Left lung (tissue), 10 donors: ENCODE data around the gene UBXN6. TPM values are rescaled to one million over a fixed set of nuclear protein-coding genes. Genes with fewer than 3 reads are reported as not detected.

ENCODE experiments used
- ATAC-seq: fragments of 200-7000 bp; cut with Tn5 transposase; one replicate; pipeline ENCODE4 v1.9.1; 2020; ENCODE audit warnings: moderate library complexity
- DNase-seq, 4 donors: peaks; one replicate each; pipeline ENCODE4 v3.0.0-alpha.2; 2013 to 2020
- H3K27ac ChIP-seq, 2 donors: fragments of 200-600 bp; sonication (generic) in 1 of 2; one replicate each; pipeline versions ENCODE4 v1.5.0 to v1.8.0; 2020 to 2021
- H3K27me3 ChIP-seq, 2 donors: fragments of 200-600 bp; sonication (generic) in 1 of 2; one replicate each; pipeline versions ENCODE4 v1.5.0 to v1.8.0; 2020 to 2021
- H3K36me3 ChIP-seq, 2 donors: fragments of 200-600 bp; sonication (generic) in 1 of 2; one replicate each; pipeline versions ENCODE4 v1.5.0 to v1.8.0; 2020 to 2021
- H3K4me1 ChIP-seq, 2 donors: fragments of 200-600 bp; one replicate each; pipeline ENCODE4 v1.8.0; 2021
- H3K4me3 ChIP-seq, 2 donors: fragments of 200-600 bp; sonication (generic) in 1 of 2; one replicate each; pipeline versions ENCODE4 v1.5.0 to v1.8.0; 2020 to 2021; ENCODE audit warnings: mild to moderate bottlenecking in 1 of 2
- H3K9me3 ChIP-seq, 2 donors: fragments of 200-600 bp; sonication (generic) in 1 of 2; one replicate each; pipeline versions ENCODE4 v1.5.0 to v1.8.0; 2020 to 2021
- intact Hi-C, 2 donors: fragments of 100-400 bp; cut with DNase I; formaldehyde crosslinking; loops; one replicate each; pipeline versions ENCODE4 v1.11.2 to v1.14.2; 2022
- polyA plus RNA-seq, 6 donors: library from polyadenylated mRNA; unstranded; fragments of 120-200 nt; gene quantifications; one replicate each; pipeline ENCODE4 v1.2.1, GENCODE V29; 2013; ENCODE audit not compliant: insufficient read length in 6 of 6
- total RNA-seq, 2 donors: library from RNA; stranded (reverse); fragmentation: NEBNext Ultra II Directional; extraction: Animal tissue kit (Norgen Biotek cat#: 25700); gene quantifications; one replicate each; pipeline ENCODE4 v1.2.1, GENCODE V29; 2021
- TF ChIP-seq, protein P1 (sequence below), 2 donors: fragments of 200-600 bp; sonication (generic) in 1 of 2; IDR thresholded peaks; one replicate each; pipeline versions ENCODE4 v1.5.0 to v1.8.0; 2021; ENCODE audit warnings: antibody characterized with exemption in 2 of 2
- donor health status: DM: no; HTN: yes; CAD: no.
- donor health status: DM: no; HTN: no; CAD: no.

UBXN6 gene
- total and polyA plus RNA-seq, 8 donors, result 70.2 to 101 (median 87.5) TPM

DNA sequence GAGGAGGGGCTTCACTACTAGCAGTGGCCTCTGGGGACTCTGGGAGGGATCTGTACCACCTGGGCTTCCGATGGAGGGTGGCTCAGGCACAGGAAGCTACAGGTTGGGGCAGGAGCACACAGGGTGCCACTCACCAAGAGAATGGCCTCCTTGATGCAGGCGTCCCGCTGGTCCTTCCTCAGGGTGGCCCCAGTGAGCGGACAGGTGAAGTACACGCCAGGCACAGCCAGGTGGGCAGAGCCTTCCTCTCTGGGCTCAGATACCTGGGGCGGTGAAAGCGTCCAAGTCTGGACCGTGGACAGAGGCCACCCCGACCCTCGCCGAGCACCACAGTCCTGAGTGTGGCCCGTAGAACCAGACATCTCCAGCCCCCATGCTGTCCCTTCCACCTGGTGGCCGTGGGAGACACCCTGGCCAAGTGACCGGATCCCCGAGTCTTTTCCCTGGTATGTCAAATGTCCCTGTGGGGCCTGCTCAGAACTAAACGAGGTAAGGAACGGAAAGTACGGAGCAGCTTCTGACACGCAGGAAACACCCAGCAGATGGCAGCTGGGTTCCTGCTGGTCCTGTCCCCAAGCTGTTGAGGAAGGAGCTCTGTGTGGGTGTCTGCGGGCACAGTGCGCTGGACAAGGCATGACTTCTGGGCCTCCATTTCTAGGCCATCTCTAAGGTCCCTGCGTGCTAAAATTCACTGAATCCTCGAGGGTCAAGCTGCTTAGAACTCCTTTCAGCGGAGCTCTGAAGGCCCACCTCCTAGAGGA, 5.2 kb downstream of the UBXN6 start:
- H3K36me3 ChIP-seq, result peaks cover 0 to 75% of the 10 kb centered on the region in 2 donors
- H3K4me3 ChIP-seq, result no peak overlapping the region
- DNase-seq (no peak), ATAC-seq (no peak)
- no peaks in the 10 kb centered on the region for H3K9me3 ChIP-seq
- no peaks in the 10 kb centered on the region for H3K27me3 ChIP-seq
- TF ChIP-seq, protein P1, sequence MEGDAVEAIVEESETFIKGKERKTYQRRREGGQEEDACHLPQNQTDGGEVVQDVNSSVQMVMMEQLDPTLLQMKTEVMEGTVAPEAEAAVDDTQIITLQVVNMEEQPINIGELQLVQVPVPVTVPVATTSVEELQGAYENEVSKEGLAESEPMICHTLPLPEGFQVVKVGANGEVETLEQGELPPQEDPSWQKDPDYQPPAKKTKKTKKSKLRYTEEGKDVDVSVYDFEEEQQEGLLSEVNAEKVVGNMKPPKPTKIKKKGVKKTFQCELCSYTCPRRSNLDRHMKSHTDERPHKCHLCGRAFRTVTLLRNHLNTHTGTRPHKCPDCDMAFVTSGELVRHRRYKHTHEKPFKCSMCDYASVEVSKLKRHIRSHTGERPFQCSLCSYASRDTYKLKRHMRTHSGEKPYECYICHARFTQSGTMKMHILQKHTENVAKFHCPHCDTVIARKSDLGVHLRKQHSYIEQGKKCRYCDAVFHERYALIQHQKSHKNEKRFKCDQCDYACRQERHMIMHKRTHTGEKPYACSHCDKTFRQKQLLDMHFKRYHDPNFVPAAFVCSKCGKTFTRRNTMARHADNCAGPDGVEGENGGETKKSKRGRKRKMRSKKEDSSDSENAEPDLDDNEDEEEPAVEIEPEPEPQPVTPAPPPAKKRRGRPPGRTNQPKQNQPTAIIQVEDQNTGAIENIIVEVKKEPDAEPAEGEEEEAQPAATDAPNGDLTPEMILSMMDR (IDR thresholded peaks at IDR 0.05), result no peak
- peaks cover 7 to 16% of the 10 kb centered on the region in 2 donors for H3K4me1 ChIP-seq
- no peak overlapping the region for H3K27ac ChIP-seq
- intact Hi-C loops, result no loop called here

DNA sequence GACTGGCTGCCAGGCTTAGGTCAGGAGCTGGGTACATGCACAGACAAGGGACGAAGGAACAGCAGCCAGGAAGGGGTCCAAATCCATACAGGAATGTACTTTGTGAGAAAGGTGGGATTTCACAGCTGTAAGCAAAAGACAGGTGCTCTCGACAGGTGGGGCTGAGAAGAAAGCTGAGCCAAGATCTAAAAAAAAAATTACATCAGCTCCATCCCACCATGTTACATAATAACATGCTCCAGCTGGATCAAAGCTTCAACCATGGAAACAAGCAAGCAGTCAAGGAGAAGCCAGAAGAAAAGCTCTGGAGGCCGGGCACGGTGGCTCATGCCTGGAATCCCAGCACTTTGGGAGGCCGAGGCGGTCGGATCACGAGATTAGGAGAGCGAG, 8.0 kb downstream of the UBXN6 start:
- TF ChIP-seq, protein P1 (IDR thresholded peaks at IDR 0.05), result no peak
- peaks cover 0 to 100% of the 10 kb centered on the region in 2 donors for H3K36me3 ChIP-seq
- H3K9me3 ChIP-seq, result no peaks in the 10 kb centered on the region
- no peaks in the 10 kb centered on the region for H3K27me3 ChIP-seq
- DNase-seq (no peak), ATAC-seq (no peak)
- H3K4me1 ChIP-seq, result no peaks in the 10 kb centered on the region
- H3K27ac ChIP-seq, result no peak overlapping the region
- no peak overlapping the region for H3K4me3 ChIP-seq
- intact Hi-C loops, result no loop called here

DNA sequence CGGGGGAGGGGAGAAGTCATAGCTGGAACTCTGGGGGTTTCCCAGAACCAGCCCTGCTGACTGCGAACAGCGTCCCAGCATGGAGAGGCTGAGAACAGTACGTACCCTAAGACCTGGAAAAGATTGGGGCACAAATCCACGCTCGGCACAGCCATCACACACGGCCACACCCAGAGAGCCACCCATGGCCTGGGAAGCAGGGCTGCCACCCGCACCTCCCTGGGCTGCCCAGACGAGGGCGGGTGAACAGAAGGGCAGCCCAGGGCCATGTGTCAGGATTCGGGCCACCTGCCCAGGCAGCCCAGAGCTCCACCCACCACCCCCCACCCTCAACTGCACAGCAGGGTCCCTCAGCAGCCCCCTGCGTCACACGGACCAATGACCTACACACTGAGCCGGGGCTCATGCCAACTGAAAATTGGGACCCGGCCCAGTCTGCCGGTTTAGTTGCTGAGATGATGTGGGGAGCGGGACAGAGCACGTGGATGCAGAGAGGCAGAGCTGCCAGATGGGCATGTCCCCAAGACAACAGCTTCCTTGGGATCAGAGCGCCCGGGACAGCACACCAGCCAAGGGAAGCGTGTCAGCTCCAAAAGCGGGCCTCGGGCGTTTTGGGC, 8.5 kb downstream of the UBXN6 start:
- ATAC-seq, result no peak
- Histone ChIP-seq H3K4me1 (no peaks in the 10 kb centered on the region), H3K27ac (no peak overlapping the region), H3K36me3 (peaks cover 0 to 100% of the 10 kb centered on the region in 2 donors), H3K27me3 (no peaks in the 10 kb centered on the region), H3K4me3 (no peak overlapping the region), H3K9me3 (no peaks in the 10 kb centered on the region)
- intact Hi-C loops, result no loop called here
- DNase-seq, result peak in 1 of 4 donors; percentile 58
- TF ChIP-seq, protein P1 (IDR thresholded peaks at IDR 0.05), result no peak

DNA sequence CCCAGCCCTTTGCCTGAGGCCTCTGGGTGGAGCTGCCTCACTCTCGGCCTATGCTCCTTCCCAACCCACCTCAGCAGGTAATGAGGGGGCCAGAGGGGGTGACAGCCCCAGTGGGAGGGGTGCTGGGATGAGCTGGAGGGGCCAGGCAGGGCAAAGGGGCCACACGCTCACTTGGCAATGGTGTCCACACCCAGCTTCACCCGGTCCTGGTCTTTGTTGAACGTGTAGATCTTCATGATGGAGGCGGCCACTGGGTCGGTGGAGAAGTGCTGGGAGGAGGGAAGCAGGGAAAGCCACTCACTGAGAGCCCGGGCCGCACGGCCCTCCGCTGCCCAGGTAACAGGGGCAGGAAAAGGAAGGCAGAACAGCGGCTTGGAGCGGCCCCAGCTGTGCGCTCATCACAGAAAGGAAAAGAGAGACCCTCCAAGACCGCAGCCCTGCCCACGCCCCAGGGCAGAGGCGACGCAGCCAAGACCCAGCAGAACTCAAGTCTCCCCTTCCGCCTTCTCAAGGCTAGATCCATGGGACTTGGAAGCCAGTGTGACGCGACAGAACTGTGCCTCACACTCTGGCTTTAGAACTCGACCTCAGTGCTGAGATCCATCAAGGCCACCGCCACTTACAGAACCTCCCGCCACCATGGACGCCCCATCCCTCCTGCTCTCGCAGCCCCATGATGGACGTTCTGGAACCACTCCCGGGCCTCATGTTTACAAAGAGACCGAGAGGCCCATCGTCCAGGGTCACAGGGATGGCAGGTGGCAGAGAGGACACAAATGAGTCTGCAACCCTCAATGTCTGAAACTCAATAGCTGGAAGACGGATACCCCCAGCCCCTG, 9.2 kb downstream of the UBXN6 start:
- intact Hi-C loops, result no loop called here
- Histone ChIP-seq H3K36me3 (peaks cover 0 to 100% of the 10 kb centered on the region in 2 donors), H3K4me1 (no peaks in the 10 kb centered on the region), H3K4me3 (no peak overlapping the region), H3K27me3 (no peaks in the 10 kb centered on the region), H3K9me3 (no peaks in the 10 kb centered on the region), H3K27ac (no peak overlapping the region)
- TF ChIP-seq, protein P1 (IDR thresholded peaks at IDR 0.05), result no peak
- no peak for DNase-seq
- no peak for ATAC-seq
